Neural cell (in vitro differentiated cells): ENCODE results near the gene ZBTB24. TPM values are rescaled to one million over a fixed set of nuclear protein-coding genes. Genes with fewer than 3 reads are reported as not detected.

Source experiments
- H2AFZ ChIP-seq: fragments of 200-600, 300-800 bp; sonication (generic), shearing (Covaris generic); 2 replicates; pipeline ENCODE4 v1.6.0; 2014; ENCODE audit warnings: low read depth, mild to moderate bottlenecking, antibody characterized with exemption, low read length, moderate library complexity
- H3F3A ChIP-seq: fragments of 200-600 bp; shearing (Covaris generic); 2 replicates; pipeline ENCODE4 v1.6.1; 2016; ENCODE audit warnings: mild to moderate bottlenecking, moderate library complexity, mixed read lengths, antibody characterized with exemption, low read length; ENCODE audit not compliant: insufficient read depth, poor library complexity, severe bottlenecking
- H3K27ac ChIP-seq: fragments of 200-600, 300-800 bp; sonication (generic), shearing (Covaris generic); 2 replicates; pipeline ENCODE4 v1.5.1; 2014; ENCODE audit warnings: mild to moderate bottlenecking, low read length, moderate library complexity
- H3K27me3 ChIP-seq: fragments of 300-800, 200-600 bp; sonication (generic), shearing (Covaris generic); 2 replicates; pipeline ENCODE4 v1.6.0; 2014; ENCODE audit warnings: mild to moderate bottlenecking, low read depth, low read length, moderate library complexity; ENCODE audit not compliant: insufficient read depth
- H3K36me3 ChIP-seq: fragments of 300-800, 200-600 bp; sonication (generic), shearing (Covaris generic); 2 replicates; pipeline ENCODE4 v1.5.1; 2014; ENCODE audit warnings: mild to moderate bottlenecking, antibody characterized with exemption, low read length, moderate library complexity; ENCODE audit not compliant: insufficient read depth
- H3K4me2 ChIP-seq: fragments of 300-800, 200-600 bp; sonication (generic), shearing (Covaris generic); 2 replicates; pipeline ENCODE4 v1.6.0; 2014; ENCODE audit warnings: mild to moderate bottlenecking, low read length
- H3K4me3 ChIP-seq: fragments of 300-800, 200-600 bp; sonication (generic), shearing (Covaris generic); 2 replicates; pipeline ENCODE4 v1.5.1; 2014; ENCODE audit warnings: mild to moderate bottlenecking, low read length, moderate library complexity
- H3K79me2 ChIP-seq: fragments of 200-600 bp; shearing (Covaris generic); replicated peaks from 2 replicates; pipeline ENCODE4 v1.6.0; 2014; ENCODE audit warnings: mild to moderate bottlenecking, low read length, moderate library complexity; ENCODE audit not compliant: insufficient read depth
- H3K9ac ChIP-seq: fragments of 300-800, 200-600 bp; sonication (generic), shearing (Covaris generic); 2 replicates; pipeline ENCODE4 v1.6.1; 2016; ENCODE audit warnings: mild to moderate bottlenecking, low read length, mixed read lengths
- H3K9me2 ChIP-seq: fragments of 200-600 bp; shearing (Covaris generic); 2 replicates; pipeline ENCODE4 v1.6.1; 2016; ENCODE audit warnings: mild to moderate bottlenecking, low read length, mixed read lengths; ENCODE audit not compliant: insufficient read depth
- H3K9me3 ChIP-seq: fragments of 200-600, 300-800 bp; sonication (generic), shearing (Covaris generic); 2 replicates; pipeline ENCODE4 v1.6.1; 2016; ENCODE audit warnings: mild to moderate bottlenecking, mixed run types, low read length, moderate library complexity, mixed read lengths
- H4K20me1 ChIP-seq: fragments of 200-600 bp; shearing (Covaris generic); 2 replicates; pipeline ENCODE4 v1.6.1; 2016; ENCODE audit warnings: mild to moderate bottlenecking, mixed run types; ENCODE audit not compliant: insufficient read depth
- EP300 ChIP-seq: fragments of 450-650 bp; conservative IDR thresholded peaks from 2 replicates; pipeline ENCODE4 v1.6.1; 2014; ENCODE audit warnings: antibody characterized with exemption, mild to moderate bottlenecking, moderate library complexity; ENCODE audit not compliant: poor library complexity, severe bottlenecking
- EZH2 ChIP-seq: fragments of 200-600, 300-800 bp; shearing (Covaris generic), sonication (generic); IDR thresholded peaks from 2 replicates; pipeline ENCODE4 v1.6.1; 2014; ENCODE audit warnings: antibody characterized with exemption, low read length, borderline replicate concordance, mild to moderate bottlenecking; ENCODE audit not compliant: insufficient read depth, poor library complexity, severe bottlenecking
- MXI1 ChIP-seq: fragments of 450-650 bp; conservative IDR thresholded peaks from 2 replicates; pipeline ENCODE4 v1.6.1; 2014; ENCODE audit warnings: antibody characterized with exemption, mild to moderate bottlenecking; ENCODE audit not compliant: poor library complexity, severe bottlenecking
- POLR2AphosphoS5 ChIP-seq: IDR thresholded peaks from 2 replicates; pipeline ENCODE4 v1.6.1; 2012
- RAD21 ChIP-seq: fragments of 450-650 bp; conservative IDR thresholded peaks from 2 replicates; pipeline ENCODE4 v1.6.1; 2014; ENCODE audit warnings: antibody characterized with exemption, mild to moderate bottlenecking, moderate library complexity
- SMC3 ChIP-seq: fragments of 450-650 bp; conservative IDR thresholded peaks from 2 replicates; pipeline ENCODE4 v1.6.1; 2014; ENCODE audit warnings: antibody characterized with exemption, mild to moderate bottlenecking, moderate library complexity; ENCODE audit not compliant: poor library complexity
- TAF1 ChIP-seq: IDR thresholded peaks from 2 replicates; pipeline ENCODE4 v1.6.1; 2012; ENCODE audit warnings: low read depth
- polyA plus RNA-seq: library from polyadenylated mRNA; depleted of rRNA; stranded (reverse); fragments of >200 nt; gene quantifications from 2 replicates; pipeline ENCODE4 v1.2.3, GENCODE V29; 2014
- TF ChIP-seq, protein P1 (sequence below): fragments of 450-650 bp; IDR thresholded peaks from 2 replicates; pipeline ENCODE4 v1.5.1; 2014; ENCODE audit warnings: antibody characterized with exemption, mild to moderate bottlenecking, moderate library complexity; ENCODE audit not compliant: poor library complexity, severe bottlenecking
- TF ChIP-seq, protein P2 (sequence below): IDR thresholded peaks from 2 replicates; pipeline ENCODE4 v1.6.1; 2012; ENCODE audit warnings: borderline replicate concordance

Gene ZBTB24
- polyA plus RNA-seq, 1 donor from 2014 or later, result 6.0 TPM

DNA sequence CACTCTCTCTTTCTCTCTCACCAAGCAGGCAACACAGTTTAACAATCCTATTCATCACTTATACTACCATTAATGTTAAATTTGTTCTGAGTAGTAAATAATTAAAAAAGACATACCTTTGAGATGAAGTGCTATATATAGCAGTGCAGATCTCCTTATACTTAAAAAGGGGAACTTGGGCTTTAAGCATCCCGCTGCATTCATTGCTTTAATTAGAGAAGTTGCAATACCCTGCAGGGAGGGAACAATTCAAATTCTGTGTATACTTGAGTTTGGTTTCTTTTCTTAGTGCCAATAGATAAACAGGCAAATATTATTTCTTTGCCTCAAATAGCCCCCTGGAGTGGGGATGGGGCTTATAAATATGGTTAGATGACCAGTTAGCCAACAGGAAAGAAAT is 10.8 kb upstream of the ZBTB24 start:
- Histone ChIP-seq H3F3A (no peaks in the 10 kb centered on the region), H3K9me3 (no peaks in the 10 kb centered on the region), H3K4me3 (no peak overlapping the region), H3K9me2 (no peaks in the 10 kb centered on the region), H3K27me3 (no peaks in the 10 kb centered on the region), H2AFZ (no peak overlapping the region), H3K4me2 (no peak overlapping the region), H4K20me1 (no peaks in the 10 kb centered on the region), H3K79me2 (no peaks in the 10 kb centered on the region), H3K36me3 (no peaks in the 10 kb centered on the region), H3K9ac (no peak overlapping the region), H3K27ac (no peak overlapping the region)
- TF ChIP-seq POLR2AphosphoS5, result no peak
- no peak for TF ChIP-seq MXI1

DNA sequence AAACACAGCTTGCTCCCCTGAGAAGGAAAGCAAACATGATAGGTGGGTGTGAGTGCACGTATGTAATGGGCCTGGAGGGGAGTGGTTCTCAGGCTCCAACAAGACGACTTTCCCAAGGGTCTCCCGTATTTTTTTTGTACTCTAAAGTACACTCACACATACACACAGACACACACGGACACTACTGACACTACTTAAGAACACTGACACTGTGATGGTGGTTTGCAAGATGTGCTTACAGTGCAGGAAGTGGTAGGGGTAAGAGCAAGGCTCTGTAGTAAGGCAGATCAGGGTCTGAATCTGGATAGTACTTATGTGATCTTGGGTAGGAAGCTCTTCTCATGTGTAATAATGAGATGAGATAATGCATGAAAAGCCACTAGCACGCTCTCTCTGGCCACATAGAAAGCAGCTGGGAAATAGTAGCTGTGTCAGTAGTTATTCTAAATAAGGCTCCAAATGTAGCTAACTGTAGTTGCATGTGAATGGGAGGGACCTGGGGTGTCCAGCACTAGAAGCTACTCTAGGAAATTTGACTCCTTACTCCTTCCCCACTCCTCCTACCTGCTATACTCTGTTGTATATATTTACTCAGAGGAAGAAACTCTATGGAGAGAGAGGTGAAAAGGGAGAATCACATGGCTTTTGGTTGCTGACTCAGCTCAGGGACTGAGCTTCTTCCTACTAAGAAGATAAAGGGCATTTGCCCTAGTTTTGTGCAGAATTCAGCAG is 8.4 kb upstream of the ZBTB24 start:
- Histone ChIP-seq H2AFZ (no peak overlapping the region), H3K9ac (no peak overlapping the region), H4K20me1 (no peaks in the 10 kb centered on the region), H3K9me2 (no peaks in the 10 kb centered on the region), H3K79me2 (no peaks in the 10 kb centered on the region), H3K4me3 (no peak overlapping the region), H3K9me3 (no peaks in the 10 kb centered on the region), H3K36me3 (no peaks in the 10 kb centered on the region), H3K27me3 (no peaks in the 10 kb centered on the region), H3F3A (no peaks in the 10 kb centered on the region), H3K27ac (no peak overlapping the region), H3K4me2 (no peak overlapping the region)
- TF ChIP-seq RAD21 (no peak), MXI1 (no peak), EP300 (no peak), TAF1 (no peak), EZH2 (no peak), POLR2AphosphoS5 (no peak), SMC3 (no peak)
- TF ChIP-seq, protein P1, sequence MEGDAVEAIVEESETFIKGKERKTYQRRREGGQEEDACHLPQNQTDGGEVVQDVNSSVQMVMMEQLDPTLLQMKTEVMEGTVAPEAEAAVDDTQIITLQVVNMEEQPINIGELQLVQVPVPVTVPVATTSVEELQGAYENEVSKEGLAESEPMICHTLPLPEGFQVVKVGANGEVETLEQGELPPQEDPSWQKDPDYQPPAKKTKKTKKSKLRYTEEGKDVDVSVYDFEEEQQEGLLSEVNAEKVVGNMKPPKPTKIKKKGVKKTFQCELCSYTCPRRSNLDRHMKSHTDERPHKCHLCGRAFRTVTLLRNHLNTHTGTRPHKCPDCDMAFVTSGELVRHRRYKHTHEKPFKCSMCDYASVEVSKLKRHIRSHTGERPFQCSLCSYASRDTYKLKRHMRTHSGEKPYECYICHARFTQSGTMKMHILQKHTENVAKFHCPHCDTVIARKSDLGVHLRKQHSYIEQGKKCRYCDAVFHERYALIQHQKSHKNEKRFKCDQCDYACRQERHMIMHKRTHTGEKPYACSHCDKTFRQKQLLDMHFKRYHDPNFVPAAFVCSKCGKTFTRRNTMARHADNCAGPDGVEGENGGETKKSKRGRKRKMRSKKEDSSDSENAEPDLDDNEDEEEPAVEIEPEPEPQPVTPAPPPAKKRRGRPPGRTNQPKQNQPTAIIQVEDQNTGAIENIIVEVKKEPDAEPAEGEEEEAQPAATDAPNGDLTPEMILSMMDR, result no peak
- TF ChIP-seq, protein P2, sequence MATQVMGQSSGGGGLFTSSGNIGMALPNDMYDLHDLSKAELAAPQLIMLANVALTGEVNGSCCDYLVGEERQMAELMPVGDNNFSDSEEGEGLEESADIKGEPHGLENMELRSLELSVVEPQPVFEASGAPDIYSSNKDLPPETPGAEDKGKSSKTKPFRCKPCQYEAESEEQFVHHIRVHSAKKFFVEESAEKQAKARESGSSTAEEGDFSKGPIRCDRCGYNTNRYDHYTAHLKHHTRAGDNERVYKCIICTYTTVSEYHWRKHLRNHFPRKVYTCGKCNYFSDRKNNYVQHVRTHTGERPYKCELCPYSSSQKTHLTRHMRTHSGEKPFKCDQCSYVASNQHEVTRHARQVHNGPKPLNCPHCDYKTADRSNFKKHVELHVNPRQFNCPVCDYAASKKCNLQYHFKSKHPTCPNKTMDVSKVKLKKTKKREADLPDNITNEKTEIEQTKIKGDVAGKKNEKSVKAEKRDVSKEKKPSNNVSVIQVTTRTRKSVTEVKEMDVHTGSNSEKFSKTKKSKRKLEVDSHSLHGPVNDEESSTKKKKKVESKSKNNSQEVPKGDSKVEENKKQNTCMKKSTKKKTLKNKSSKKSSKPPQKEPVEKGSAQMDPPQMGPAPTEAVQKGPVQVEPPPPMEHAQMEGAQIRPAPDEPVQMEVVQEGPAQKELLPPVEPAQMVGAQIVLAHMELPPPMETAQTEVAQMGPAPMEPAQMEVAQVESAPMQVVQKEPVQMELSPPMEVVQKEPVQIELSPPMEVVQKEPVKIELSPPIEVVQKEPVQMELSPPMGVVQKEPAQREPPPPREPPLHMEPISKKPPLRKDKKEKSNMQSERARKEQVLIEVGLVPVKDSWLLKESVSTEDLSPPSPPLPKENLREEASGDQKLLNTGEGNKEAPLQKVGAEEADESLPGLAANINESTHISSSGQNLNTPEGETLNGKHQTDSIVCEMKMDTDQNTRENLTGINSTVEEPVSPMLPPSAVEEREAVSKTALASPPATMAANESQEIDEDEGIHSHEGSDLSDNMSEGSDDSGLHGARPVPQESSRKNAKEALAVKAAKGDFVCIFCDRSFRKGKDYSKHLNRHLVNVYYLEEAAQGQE, result no peak
